Natural killer cell treated with Interleukin-12 subunit alpha and Interleukin-12 subunit beta and Interleukin-15 and Interleukin-18, amount 100 ng/mL, for 72 hours (primary cell): ENCODE data around the gene DDX4. TPM values are rescaled to one million over a fixed set of nuclear protein-coding genes. Genes with fewer than 3 reads are reported as not detected.

Experiments used
- total RNA-seq, 2 donors: library from RNA; stranded (reverse); gene quantifications; one replicate each; pipeline ENCODE4 v1.2.3, GENCODE V29; 2022

The DDX4 gene
- total RNA-seq, 2 donors from 2014 or later: not detected

Other genes starting within 250 kb of the DDX4 start
- gene PLPP1, start 203.1 kb upstream of the DDX4 start, total RNA-seq: 1 to 10 TPM; 5.9 to 6.8 TPM
- 10 to 100 TPM; 18.7 to 34.2 TPM for gene SLC38A9, start 25.7 kb upstream of the DDX4 start, total RNA-seq
- gene IL31RA, start 113.3 kb downstream of the DDX4 start, total RNA-seq: 1 to 10 TPM; 2.3 to 3.0 TPM